ENCODE data around the gene CABLES2. TPM values are rescaled to one million over a fixed set of nuclear protein-coding genes. Genes with fewer than 3 reads are reported as not detected.

CABLES2 gene
- total RNA-seq, 1 experiment from 2014 or later = 7.5 TPM

DNA sequence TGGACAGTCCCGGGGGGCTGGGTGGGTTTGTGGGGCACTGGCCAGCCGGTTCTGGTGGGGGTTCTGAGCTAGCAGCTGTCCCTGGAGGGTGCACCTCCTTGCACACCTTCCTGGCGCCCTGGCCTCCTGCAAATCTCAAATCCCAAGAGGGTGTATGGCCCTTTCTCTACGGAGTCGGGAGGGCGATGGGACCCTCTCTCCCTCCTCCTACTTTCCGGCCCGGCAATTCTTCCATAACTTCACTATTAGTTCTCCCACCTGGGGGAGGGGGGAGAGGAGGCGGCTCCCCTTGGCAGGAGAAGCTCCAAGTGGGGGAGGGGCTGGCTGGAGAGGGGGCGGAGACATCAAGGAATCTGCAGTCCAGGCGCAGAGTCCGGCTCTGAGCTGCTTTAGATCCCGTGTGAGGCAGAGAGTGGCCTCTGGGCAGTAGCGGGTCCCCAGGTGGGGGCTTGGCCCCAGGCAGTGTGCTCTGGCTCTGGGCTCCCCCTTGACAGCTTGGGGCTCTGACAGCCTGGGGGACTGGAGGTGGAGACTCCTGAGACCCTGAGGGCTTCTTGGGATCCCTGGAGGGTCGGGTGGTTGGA, 38.6 kb downstream of the CABLES2 start (continued):
- TF ChIP-seq, protein P1, sequence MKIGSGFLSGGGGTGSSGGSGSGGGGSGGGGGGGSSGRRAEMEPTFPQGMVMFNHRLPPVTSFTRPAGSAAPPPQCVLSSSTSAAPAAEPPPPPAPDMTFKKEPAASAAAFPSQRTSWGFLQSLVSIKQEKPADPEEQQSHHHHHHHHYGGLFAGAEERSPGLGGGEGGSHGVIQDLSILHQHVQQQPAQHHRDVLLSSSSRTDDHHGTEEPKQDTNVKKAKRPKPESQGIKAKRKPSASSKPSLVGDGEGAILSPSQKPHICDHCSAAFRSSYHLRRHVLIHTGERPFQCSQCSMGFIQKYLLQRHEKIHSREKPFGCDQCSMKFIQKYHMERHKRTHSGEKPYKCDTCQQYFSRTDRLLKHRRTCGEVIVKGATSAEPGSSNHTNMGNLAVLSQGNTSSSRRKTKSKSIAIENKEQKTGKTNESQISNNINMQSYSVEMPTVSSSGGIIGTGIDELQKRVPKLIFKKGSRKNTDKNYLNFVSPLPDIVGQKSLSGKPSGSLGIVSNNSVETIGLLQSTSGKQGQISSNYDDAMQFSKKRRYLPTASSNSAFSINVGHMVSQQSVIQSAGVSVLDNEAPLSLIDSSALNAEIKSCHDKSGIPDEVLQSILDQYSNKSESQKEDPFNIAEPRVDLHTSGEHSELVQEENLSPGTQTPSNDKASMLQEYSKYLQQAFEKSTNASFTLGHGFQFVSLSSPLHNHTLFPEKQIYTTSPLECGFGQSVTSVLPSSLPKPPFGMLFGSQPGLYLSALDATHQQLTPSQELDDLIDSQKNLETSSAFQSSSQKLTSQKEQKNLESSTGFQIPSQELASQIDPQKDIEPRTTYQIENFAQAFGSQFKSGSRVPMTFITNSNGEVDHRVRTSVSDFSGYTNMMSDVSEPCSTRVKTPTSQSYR (CRISPR knock-in tag; IDR thresholded peaks at IDR 0.05) = peak; percentile 65; the same call in 1 of the 2 replicates
- TF ChIP-seq NFE2L1 (CRISPR knock-in tag; IDR thresholded peaks at IDR 0.05) = no peak
- no peak for TF ChIP-seq NFATC4 (CRISPR knock-in tag; IDR thresholded peaks at IDR 0.05)
- no peak for TF ChIP-seq ZNF121 (CRISPR knock-in tag; IDR thresholded peaks at IDR 0.05)
- TF ChIP-seq, protein P2, sequence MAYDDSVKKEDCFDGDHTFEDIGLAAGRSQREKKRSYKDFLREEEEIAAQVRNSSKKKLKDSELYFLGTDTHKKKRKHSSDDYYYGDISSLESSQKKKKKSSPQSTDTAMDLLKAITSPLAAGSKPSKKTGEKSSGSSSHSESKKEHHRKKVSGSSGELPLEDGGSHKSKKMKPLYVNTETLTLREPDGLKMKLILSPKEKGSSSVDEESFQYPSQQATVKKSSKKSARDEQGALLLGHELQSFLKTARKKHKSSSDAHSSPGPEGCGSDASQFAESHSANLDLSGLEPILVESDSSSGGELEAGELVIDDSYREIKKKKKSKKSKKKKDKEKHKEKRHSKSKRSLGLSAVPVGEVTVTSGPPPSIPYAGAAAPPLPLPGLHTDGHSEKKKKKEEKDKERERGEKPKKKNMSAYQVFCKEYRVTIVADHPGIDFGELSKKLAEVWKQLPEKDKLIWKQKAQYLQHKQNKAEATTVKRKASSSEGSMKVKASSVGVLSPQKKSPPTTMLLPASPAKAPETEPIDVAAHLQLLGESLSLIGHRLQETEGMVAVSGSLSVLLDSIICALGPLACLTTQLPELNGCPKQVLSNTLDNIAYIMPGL (CRISPR knock-in tag; IDR thresholded peaks at IDR 0.05) = no peak
- TF ChIP-seq RORB (CRISPR knock-in tag; IDR thresholded peaks at IDR 0.05) = no peak
- no peak for TF ChIP-seq ETV6 (CRISPR knock-in tag; IDR thresholded peaks at IDR 0.05)
- TF ChIP-seq, protein P3, sequence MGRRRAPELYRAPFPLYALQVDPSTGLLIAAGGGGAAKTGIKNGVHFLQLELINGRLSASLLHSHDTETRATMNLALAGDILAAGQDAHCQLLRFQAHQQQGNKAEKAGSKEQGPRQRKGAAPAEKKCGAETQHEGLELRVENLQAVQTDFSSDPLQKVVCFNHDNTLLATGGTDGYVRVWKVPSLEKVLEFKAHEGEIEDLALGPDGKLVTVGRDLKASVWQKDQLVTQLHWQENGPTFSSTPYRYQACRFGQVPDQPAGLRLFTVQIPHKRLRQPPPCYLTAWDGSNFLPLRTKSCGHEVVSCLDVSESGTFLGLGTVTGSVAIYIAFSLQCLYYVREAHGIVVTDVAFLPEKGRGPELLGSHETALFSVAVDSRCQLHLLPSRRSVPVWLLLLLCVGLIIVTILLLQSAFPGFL (CRISPR knock-in tag; IDR thresholded peaks at IDR 0.05; ENCODE audit: borderline replicate concordance) = no peak

DNA sequence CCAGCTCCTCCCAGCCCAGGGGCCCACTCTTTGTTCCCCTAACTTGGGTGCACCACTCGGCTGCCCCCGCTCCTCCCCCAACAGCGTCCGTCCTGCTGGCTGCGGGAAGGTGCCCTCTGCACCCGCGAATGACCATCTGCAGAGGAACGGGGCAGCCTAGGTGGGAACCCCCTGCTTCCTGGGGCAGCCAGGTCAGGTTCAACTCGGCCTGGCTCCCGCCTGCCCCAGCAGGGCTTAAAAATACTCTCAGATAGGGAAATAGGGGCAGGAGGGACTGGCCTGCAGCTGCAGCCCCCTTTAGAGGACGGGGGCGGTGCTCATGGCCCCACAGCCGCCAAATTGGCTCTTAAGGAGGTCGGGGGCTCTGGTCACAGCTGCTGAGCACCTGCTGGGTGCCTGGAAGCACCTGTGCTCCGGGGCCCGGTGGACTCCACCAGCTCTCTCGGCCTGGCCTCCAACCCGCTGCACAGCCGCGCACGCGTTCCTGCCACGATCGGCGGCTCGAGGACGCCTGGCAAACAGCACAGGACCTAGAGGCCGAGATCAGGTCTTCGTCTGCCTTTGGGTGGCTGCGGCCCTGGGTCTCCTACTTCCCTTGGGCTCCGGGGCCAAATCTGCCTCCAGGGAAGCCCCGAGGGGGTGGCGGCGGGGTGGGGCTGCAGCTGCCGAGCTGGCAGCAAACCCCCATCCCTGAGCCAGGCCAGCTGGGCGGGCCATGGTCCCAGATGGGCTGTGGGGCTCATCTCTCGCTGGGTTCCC, 39.3 kb downstream of the CABLES2 start:
- ChIA-PET POLR2A (interaction anchor here (1.0 to 4.8 kb wide), 7 partner anchors 9 to 64 kb away, joined by 3 to 29 read pairs (median 3); partner anchors contain the start of gene RPS21), CTCF (interaction anchor here (0.8 to 9.1 kb wide), 22 partner anchors 9 to 357 kb away, joined by 3 to 137 read pairs (median 5); partner anchors contain the start of genes ADRM1 and RPS21)
- TF ChIP-seq IRF2 (CRISPR knock-in tag; IDR thresholded peaks at IDR 0.05; ENCODE audit: borderline replicate concordance, low read depth) (no peak), ESRRA (CRISPR knock-in tag; IDR thresholded peaks at IDR 0.05; ENCODE audit: borderline replicate concordance) (0 out of 2 replicates have a peak, but pooled peaks have one; percentile 24), GABPB1 (CRISPR knock-in tag; IDR thresholded peaks at IDR 0.05) (peak; percentile 68), ZNF138 (CRISPR knock-in tag; conservative IDR thresholded peaks at IDR 0.05) (no peak), ELF4 (CRISPR knock-in tag; IDR thresholded peaks at IDR 0.05; ENCODE audit: low read depth) (0 out of 2 replicates have a peak, but pooled peaks have one; percentile 36)
- TF ChIP-seq, protein P2 (CRISPR knock-in tag; IDR thresholded peaks at IDR 0.05) = peak; percentile 68; the same call in 1 of the 2 replicates
- TF ChIP-seq, protein P3 (CRISPR knock-in tag; IDR thresholded peaks at IDR 0.05; ENCODE audit: borderline replicate concordance) = peak; percentile 87; the same call in 1 of the 2 replicates
- TF ChIP-seq, protein P4, sequence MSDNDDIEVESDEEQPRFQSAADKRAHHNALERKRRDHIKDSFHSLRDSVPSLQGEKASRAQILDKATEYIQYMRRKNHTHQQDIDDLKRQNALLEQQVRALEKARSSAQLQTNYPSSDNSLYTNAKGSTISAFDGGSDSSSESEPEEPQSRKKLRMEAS (CRISPR knock-in tag; IDR thresholded peaks at IDR 0.05) = peak; percentile 73; the same call in 1 of the 2 replicates
- peak overlapping the region; percentile 60 for H3K27ac Mint-ChIP-seq
- H3K27me3 Mint-ChIP-seq (ENCODE audit: low read depth) = no peaks in the 10 kb centered on the region
- H3K4me1 Mint-ChIP-seq = peaks cover 37% of the 10 kb centered on the region
- H3K9me3 Mint-ChIP-seq = no peaks in the 10 kb centered on the region
- peak; percentile 70 for DNase-seq (ENCODE audit: low spot score)
- ATAC-seq = no peak
- no peaks in the 10 kb centered on the region for H3K36me3 Mint-ChIP-seq
- H3K4me3 Mint-ChIP-seq = peak overlapping the region; percentile 68
